Activated gamma-delta T cell treated with anti-CD3 and anti-CD28 coated beads, Interleukin-2, amount 50 U/mL, for 16 hours (primary cell): ENCODE results near the gene ENPP5.
A peak's percentile ranks its signal among the peaks of the same experiment; 100 is the strongest.
"Not testable (repeated sequence)": the region's sequence is repeated elsewhere in the genome, so short reads cannot be mapped to it uniquely, and the experiment has no call there.

ENCODE experiments used
- DNase-seq: peaks from one replicate; pipeline ENCODE4 v3.0.0-alpha.2; 2020; ENCODE audit warnings: low read depth

ENPP5 gene

DNA sequence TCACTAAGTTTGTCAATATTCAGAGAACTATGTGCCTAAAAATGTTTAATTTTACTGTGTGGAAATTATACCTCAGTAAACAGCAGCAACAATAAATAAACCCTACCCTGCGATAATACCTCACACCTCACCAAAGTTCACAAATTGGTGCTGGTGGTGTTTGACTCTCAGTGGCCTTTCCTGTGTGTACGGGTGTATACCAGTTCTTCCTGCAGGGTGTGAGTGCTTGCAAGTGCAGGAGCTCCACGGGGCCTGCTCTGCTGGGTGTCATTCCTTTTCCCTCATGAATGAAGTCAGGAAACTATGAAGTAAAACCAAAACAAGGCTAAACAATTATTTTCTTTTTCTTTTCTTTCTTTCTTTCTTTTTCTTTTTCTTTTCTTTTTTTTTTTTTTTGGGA, 4.1 kb upstream of the ENPP5 start:
- no peak for DNase-seq

GRCh38 chr6:46172176-46172575, 1.4 kb upstream of the ENPP5 start:
- no peak for DNase-seq

GRCh38 chr6:46160102-46160501, 10.7 kb downstream of the ENPP5 start:
- no peak for DNase-seq

- no peak for DNase-seq
Measured at GRCh38 chr6:46159229-46159628, 11.6 kb downstream of the ENPP5 start.

DNA sequence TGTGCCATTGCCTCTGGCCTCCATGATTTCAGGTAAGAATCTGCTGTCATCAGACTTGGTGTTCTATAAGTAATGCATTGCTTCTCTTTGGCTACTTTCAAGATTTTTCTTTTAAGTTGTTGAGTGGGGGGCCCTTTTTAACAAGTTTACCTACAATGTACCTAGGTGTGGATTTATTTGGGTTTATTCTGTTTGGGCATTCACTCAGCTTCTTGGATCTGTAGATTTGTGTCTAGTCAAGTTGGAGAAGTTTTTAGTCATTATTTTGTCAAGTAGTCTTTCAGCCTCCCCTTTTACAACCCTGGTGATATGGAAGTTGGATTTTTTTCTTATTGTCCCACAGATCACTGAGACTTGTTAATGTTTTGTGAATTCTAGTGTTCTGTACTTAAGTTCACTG, 14.1 kb downstream of the ENPP5 start:
- DNase-seq: no peak

- DNase-seq: not testable (repeated sequence)
Measured at GRCh38 chr6:46149066-46149465, 21.7 kb downstream of the ENPP5 start.

DNA sequence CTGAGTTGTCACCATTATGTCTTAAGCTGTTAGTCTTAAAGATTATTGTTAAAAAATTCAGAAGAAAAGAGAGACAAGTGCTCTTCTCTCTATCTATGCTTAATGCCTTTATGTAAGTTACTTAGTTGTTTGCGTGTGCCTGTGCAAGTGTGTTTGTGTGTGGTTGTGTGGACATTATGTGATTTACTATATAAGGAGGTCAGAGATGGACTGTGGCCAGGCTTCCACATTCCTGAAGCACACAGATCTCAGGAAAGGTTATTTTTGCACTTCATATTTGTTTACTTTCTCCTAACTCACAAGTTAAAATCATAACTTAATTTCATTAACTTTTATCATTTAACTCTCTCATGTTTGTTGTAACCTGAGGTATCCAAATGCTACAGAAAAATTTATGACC, 26.5 kb downstream of the ENPP5 start:
- DNase-seq: no peak

DNA sequence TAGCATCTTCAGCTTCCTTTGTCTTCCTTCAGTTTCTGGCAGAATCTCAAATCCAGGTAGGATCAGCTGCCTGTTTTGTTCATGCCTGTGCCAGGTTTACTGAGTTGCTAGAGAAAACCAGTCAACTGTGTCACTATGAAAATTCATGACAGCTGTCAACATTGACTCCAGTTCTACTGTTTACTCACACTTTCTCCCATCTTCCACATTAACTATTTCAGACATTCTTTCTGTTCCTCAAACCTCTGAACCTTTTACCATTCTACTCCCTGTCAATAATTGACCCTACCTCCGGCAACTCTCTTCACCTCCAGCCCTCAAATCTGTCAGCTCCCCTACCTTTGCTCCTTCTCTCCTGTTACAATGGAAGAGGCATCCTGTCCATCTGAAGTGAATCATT, 32.5 kb downstream of the ENPP5 start:
- no peak for DNase-seq

DNA sequence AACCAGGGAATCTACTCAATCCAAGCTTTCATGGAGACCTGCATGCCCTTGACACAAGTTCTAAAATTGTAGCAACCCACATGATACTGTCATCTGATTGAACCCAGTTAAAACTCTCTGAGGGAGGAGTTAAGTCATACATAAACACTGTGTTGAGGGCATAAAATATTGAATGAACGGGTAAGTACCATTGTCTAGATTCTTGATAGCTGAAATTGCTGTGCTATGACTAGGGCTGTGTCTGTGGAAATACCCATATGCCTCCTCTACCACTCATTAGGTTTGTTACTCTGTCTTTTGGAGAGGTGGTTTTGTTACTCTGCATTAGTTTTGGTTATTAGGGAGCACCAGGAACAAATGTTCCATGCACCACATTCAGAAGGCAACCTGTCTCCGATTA, 33.4 kb downstream of the ENPP5 start:
- no peak for DNase-seq

GRCh38 chr6:46136831-46137230, 33.9 kb downstream of the ENPP5 start:
- no peak for DNase-seq

DNA sequence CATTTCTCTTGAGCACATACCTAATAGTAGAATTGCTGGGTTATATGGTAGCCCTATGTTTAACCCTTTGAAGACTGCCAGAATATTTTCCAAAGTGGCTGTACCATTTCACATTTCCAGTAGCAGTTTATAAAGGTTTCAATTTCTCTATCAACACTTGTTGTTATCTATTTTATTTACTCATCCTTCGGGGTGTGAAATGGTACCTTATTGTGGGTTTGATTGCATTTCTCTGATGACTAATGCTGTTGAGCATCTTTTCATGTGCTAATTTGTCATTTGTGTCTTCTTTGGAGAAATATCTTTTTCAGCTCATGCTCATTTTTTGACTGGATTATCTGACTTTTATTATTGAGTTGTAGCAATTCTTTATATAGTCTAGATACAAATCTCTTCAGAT, 35.6 kb downstream of the ENPP5 start:
- DNase-seq: no peak

GRCh38 chr6:46134216-46134615, 36.6 kb downstream of the ENPP5 start:
- DNase-seq: no peak

DNA sequence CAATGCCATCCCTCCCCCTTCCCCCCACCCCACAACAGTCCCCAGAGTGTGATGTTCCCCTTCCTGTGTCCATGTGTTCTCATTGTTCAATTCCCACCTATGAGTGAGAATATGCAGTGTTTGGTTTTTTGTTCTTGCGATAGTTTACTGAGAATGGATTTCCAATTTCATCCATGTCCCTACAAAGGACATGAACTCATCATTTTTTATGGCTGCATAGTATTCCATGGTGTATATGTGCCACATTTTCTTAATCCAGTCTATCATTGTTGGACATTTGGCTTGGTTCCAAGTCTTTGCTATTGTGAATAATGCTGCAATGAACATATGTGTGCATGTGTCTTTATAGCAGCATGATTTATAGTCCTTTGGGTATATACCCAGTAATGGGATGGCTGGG, 39.5 kb downstream of the ENPP5 start:
- DNase-seq: not testable (repeated sequence)

DNA sequence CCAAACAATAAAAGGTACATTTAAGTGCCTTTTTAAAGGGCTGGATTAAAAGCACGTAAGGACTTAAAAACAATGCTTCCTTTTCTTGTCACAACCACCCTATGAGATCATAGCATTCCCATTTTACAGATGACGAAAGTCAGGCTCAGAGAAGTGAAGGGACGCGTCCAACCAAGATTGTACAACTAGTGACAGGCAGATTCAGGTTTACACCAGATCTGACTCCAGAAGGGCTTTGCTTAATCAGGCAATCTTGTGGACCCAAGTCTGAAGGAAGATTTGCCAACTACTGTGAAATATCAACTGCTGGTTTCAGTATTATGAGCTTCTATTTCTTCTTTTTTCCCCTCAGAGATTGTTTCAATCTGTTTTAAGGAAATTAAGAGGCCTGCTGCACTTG, 40.1 kb downstream of the ENPP5 start:
- DNase-seq: no peak

GRCh38 chr6:46129629-46130511, 40.9 kb downstream of the ENPP5 start, which contains the start of gene ENPP4:
Gene ENPP4 (plus strand): TSS chr6:46129989. CDS start chr6:46139584, 9,595 bp downstream.
- DNase-seq: peak; percentile 82

- DNase-seq: no peak
Measured at GRCh38 chr6:46129291-46129628, 41.5 kb downstream of the ENPP5 start.

GRCh38 chr6:46128476-46128875, 42.3 kb downstream of the ENPP5 start:
- no peak for DNase-seq

DNA sequence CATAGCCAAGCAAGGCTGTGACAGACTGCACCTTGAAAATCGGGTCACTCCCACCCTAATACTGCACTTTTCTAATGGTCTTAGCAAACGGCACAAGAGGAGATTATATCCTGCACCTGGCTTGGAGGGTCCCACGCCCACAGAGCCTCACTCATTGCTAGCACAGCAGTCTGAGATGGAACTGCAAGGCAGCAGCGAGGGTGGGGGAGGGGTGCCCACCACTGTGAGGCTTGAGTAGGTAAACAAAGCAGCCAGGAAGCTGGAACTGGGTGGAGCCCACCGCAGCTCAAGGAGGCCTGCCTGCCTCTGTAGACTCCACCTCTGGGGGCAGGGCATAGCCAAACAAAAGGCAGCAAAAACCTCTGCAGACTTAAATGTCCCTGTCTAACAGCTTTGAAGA, 51.1 kb downstream of the ENPP5 start:
- DNase-seq: not testable (repeated sequence)

- no peak for DNase-seq
Measured at GRCh38 chr6:46118836-46119235, 51.9 kb downstream of the ENPP5 start.

DNA sequence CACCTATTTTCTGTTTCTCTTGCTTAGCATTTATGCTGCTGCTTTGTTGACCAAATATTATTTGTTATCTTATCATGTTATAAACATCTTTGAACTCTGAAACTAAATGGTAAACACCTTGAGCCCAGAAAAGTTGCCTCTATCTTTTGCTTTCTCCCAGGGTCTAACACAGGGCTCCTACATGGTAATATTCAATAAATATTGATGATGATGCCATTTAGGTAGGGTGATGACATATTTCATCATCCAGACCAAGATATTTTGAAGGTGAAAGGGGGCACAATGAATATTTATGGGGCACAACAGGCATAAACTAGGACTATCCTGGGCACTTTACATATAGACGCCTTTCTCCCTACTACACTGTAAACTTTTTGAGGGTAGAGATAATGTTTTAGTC, 52.6 kb downstream of the ENPP5 start:
- DNase-seq: no peak

DNA sequence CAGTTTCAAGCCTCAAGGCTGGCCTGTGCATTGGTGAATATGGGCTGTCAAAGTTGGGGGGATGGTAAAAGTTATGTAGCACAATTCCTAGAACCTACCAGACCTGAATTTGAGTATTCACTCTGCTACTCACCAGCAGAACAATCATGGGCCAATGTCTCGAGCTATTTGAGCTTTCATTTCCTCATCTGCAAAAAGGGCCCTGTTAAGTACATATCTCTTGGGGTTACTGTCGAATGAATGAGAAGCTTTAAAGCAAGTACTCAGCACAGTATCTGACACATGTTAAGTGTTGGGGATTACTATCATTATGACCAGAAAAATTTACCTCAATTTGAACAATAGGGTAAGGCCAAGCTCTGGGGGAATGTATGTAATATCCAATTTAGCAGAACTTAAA, 54.5 kb downstream of the ENPP5 start:
- no peak for DNase-seq

GRCh38 chr6:46115634-46116033, 55.1 kb downstream of the ENPP5 start:
- DNase-seq: no peak

DNA sequence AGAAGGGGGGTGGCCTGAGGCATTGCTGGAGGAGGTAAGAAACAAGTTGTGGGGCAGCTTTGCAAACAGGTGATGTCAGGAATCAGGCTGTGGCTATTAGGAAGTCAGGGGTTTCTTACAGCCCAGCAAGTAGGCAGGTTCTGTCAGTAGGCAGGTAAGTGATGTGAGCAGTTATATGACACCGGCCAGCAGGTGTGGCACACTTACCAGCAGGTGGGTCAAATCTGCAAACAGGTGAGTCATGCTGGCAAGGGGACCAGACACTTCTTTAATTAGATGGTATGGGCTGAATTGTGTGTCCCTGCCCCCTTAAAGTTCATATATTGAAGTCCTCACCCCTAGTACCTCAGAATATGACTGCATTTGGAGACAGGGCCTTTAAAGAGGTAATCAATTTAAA, 57.4 kb downstream of the ENPP5 start:
- DNase-seq: no peak
